T-helper 2 cell treated with Interferon-gamma antibody and Interleukin-4, amounts not matched to agents 100 ng/mL and 5 ng/mL, for 36 hours (primary cell): Measurements from ENCODE around the gene RIOX2. TPM values are rescaled to one million over a fixed set of nuclear protein-coding genes. Genes with fewer than 3 reads are reported as not detected.

Experiments
- intact Hi-C: fragments of 100-400 bp; cut with micrococcal nuclease; formaldehyde crosslinking; loops from one replicate; pipeline ENCODE4 v1.15.1; 2023
- total RNA-seq: library from RNA; stranded (reverse); gene quantifications from 2 replicates; pipeline ENCODE4 v1.2.3, GENCODE V29; 2022

Gene RIOX2
- total RNA-seq, 1 donor from 2014 or later = 66.2 TPM

DNA sequence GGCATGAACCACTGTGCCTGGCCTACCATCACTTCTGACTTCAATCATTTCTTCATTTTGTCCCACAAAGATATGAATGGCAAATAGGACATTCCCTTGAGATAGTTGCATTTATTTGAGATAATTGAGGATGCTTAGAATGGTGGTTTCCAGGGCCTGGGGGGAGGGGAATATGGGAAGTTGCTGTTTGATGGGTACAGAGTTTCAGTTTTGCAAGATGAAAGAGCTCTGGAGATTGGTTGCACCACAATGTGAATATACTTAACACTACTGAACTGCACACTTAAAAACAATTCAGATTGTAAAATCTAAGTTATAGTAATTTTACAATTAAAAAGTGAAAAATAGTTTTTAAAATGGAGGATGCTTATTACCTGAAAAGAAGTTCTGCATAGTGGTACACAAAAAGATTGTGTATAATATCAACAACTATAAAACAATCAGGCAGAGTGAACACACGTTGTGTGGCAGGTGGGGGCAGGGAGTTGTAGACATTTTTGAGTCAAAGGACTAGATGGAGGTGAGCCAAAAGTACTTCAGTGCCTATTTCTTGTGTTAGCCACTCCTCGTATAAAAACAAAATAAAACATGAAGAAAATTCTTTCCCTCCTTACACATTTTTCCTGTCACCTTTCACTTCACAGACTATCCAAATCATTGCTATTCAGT is 18.5 kb upstream of the RIOX2 start:
- intact Hi-C loops = loop anchor here (2.0 kb wide), 1 partner anchor 20 kb away; no protein-coding TSS in a partner anchor

- intact Hi-C loops = no loop called here
These were observed 16.7 kb upstream of the RIOX2 start for GRCh38 chr3:97988784-97989568.

DNA sequence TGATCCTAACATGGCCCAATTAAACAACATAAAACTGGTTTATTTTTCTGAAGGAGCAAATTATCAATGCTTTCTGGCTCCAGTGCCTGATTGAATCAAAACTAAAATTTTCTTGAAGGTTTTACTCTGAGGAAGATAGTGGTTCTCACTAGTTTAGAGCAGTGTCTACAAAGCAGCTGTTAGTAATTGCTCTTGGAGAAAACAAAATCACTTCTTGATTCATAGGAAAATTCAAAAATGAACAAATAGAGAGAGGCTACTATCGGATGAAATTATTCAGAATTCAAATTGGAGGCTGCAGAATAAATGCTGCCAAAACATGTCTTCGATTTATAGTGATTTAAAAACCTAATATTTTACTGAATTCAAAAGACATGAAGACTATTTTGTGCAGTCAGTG is 15.1 kb upstream of the RIOX2 start:
- intact Hi-C loops = no loop called here

DNA sequence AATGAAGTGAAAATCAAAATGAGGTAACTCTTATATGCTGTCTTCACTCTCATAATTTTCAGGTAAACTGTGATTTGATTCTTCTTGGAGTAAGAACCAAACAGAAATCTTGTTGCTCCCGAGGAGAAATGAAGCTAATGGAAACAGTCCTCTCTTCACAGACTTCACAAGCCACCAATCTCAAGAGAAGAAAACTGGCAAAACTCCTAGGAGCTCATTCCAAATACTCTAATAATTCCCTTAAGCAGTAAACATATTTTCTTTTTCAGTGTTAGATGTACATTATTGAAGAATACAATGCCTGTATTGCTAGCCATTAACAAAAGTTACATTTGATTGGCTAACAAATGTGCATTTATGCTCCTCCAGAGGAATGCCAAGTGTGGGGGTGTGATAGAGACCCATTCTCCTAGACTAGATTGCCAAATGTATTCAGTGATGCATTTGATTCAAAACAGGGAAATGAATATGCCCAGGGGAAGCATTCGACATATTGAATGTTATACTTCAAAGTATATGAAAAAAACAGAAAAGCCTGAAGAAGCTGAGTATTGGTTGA is 11.8 kb upstream of the RIOX2 start:
- intact Hi-C loops = no loop called here

GRCh38 chr3:97981886-97982285 is 9.7 kb upstream of the RIOX2 start:
- intact Hi-C loops = no loop called here

GRCh38 chr3:97979610-97980009 is 7.4 kb upstream of the RIOX2 start:
- intact Hi-C loops = no loop called here

- intact Hi-C loops = no loop called here
These were observed 3.2 kb upstream of the RIOX2 start for GRCh38 chr3:97975466-97975865.

DNA sequence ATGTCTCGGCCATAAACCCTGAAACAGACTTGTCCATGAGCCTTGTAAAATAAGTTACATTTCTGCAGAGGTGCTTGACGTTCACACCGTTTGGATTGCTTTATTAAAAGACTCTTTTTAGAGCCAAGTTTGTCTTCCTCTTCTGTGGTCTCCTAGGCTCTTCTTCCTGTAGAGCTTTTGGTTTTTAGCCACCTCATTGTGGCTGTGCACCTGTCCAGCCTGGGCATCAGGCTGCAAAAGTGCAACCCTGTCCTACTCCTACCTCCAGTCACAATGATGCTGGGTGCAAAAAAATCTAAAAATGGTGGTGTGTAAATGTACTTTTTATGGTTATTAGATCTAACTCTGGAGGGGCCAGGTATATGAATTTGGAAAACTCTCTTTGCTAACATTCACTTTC is 2.8 kb upstream of the RIOX2 start:
- intact Hi-C loops = no loop called here

GRCh38 chr3:97972976-97973375 is 745 bp upstream of the RIOX2 start:
- intact Hi-C loops = loop anchor here (1.0 to 2.0 kb wide), 3 partner anchors 36 to 152 kb away; no protein-coding TSS in a partner anchor

DNA sequence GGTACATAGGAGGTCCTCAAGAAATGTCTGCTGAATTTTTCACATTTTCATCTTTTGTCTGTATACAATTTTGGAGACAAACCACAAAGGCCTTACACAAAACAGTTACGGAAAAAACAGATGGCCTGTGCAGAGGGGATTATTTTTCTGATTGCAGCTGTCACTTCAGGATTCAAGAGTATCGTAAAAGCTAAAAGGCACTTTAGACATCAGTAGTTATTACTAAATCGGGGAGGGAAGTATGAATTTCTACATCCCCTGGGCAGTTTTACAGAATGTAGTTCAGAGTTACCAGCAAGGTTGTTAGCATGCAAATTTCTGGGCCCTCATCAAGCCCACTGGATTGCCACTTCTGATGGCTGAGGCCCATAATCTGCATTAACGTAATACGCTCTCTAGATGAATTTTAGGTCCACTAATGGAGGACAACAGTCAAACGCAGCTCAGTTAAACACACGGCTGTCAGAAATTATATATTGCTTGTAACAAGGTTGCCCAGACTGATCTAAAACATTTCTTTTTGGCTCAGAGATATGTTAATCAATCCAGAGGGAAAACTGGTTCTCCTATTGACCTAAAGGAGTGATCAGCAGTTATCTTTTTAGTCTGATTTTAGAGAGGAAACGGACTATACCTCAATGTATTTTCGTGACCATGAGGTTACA is 1.1 kb downstream of the RIOX2 start:
- intact Hi-C loops = loop anchor here (2.0 kb wide), 3 partner anchors 20 to 178 kb away; no protein-coding TSS in a partner anchor

GRCh38 chr3:97970156-97970555 is 2.1 kb downstream of the RIOX2 start:
- intact Hi-C loops = loop anchor here (2.0 kb wide), 3 partner anchors 21 to 177 kb away; no protein-coding TSS in a partner anchor

DNA sequence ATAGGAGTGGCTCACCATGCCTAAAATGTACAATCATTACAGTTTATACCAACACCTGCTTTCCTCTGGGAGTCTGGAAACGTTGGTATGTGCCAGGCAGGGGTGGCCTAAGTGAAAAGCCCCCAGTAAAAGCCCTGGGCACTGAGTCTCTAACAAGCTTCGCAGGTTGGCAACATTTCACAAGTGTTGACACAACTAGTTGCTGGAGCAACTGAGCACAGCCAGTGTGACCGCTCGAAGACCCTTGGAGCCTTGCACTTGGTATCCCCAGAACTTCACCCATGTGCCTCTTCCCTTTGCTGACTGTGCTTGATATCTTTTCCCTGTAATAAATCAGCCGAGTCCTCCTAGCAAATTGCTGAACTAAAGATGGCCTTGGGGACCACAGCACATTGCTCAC is 2.7 kb downstream of the RIOX2 start:
- intact Hi-C loops = no loop called here

GRCh38 chr3:97968376-97968775 is 3.9 kb downstream of the RIOX2 start:
- intact Hi-C loops = no loop called here

DNA sequence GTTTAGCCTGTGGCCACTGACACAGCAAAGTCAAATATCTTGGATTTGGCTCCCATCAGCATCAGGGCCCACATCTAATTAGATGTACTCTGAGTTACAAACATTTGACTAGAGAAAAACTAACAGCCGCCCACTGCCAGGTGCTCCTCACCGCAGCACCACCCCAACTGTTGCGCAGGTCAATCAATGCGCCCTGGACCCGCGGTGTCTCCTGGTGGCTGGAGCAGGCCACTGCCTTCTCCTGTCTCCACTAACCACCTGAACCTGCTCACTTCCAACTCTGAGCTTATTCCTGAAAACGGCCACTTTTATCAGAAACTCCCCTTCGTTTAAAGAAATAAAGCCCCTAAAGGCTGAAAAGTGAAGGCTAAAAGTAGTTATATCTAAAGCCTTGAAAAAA is 4.3 kb downstream of the RIOX2 start:
- intact Hi-C loops = no loop called here

DNA sequence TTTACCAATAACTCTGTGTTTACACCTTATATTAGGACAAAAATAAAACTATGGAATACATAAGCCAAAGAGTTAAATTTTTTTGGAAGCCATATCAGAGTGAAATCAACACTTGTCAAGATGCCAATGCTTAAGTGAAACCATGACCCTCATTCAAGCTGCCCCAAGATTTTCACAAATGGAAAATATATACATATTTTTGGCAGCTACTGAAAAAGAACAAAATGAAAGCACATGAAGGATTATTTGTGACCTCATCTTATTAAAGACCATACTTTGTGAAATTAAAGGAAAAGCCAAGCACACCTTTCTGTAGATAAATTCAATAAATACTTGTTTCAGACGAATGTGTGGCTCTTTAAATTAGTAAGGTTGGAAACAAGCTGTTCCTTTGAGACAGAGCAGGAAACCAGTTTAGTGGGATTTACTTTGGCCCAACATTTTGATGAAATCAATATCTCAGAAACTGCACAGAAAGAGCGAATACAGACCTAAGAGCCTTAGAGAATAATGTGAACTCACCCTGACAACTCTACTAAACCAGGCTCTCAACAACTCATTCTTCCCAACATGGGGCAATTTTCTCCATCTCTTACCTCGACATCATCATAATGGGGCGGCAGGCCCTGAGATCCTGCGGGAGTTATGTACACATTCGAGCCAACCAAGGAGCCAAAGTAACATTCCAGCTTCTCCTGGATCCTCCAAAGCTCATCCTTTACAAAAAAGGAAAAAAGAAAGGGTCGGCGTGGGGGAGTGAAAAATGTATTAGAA is 11.1 kb downstream of the RIOX2 start:
- intact Hi-C loops = no loop called here

DNA sequence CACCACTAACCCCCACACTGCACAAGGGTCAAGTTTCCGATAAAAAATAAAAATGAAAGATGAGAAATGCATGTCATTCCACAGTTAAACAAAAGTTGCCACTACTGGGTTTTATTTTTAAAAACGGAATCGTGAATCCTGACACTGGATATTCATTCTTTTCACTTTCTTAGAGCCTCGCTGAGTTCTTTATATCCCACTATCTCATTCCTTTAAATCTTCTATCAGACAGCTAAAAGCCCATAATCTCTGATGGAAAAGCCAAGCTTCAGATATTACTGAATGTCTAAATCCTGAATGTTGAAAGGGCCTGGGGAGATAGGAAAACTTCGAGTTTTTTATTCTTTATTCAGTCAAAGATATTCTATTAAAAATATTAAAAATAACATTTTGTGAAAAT is 11.7 kb downstream of the RIOX2 start:
- intact Hi-C loops = no loop called here

DNA sequence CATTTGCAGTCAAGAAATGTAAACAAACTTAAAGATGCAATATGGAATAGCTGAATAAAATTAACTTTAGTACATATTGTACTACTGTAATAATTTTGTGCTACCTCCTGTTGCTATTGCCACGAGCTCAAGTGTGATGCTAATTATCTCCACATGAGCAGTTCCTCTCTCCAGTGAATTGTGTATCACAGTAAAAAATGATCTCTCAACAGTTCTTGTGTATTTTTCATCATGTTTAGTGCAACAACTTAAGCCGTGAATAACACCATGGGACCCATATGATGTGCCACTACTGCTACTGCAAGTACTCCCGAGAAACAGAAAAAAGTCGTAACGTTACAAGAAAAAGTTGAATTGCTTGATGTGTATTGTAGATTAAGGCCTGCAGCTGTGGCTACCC is 12.4 kb downstream of the RIOX2 start:
- intact Hi-C loops = no loop called here

- intact Hi-C loops = no loop called here
These were observed 13.4 kb downstream of the RIOX2 start for GRCh38 chr3:97958796-97959195.

DNA sequence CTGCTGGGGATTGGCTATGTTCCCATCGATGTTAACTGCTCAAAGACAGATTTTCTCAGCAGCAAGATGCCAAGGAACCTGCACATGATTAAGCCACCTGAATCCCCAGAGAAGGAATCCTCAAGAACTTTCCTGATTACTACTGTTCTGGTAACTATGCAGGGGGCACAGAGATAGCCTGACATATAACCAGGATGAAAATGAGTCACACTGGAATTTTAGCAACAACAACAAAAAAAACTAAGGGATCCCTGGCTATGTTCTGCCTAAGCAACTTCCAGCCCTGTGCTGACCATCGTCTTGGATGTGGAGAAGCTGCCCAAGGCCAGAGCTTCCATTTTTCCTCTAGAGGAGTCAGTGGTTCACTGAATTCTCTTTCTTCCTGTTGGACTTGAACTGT is 13.8 kb downstream of the RIOX2 start:
- intact Hi-C loops = no loop called here

- intact Hi-C loops = no loop called here
These were observed 14.5 kb downstream of the RIOX2 start for GRCh38 chr3:97957617-97958311.
